Panc1 (cell line): Measurements from ENCODE around the gene SURF4.

ENCODE experiments used
- CTCF ChIP-seq: fragments of 450-650 bp; IDR thresholded peaks from 2 replicates; pipeline ENCODE4 v1.5.1; 2017; ENCODE audit warnings: mild to moderate bottlenecking
- POLR2AphosphoS5 ChIP-seq: IDR thresholded peaks from 2 replicates; pipeline ENCODE4 v1.6.1; 2012; ENCODE audit warnings: mild to moderate bottlenecking, low read depth, low read length, moderate library complexity
- SIN3A ChIP-seq: IDR thresholded peaks from 2 replicates; pipeline ENCODE4 v1.6.1; 2012; ENCODE audit warnings: low read depth, mild to moderate bottlenecking, low read length, moderate library complexity, borderline replicate concordance; ENCODE audit not compliant: insufficient read depth
- TCF7L2 ChIP-seq: IDR thresholded peaks from 2 replicates; pipeline ENCODE4 v1.6.1; 2011; ENCODE audit warnings: mild to moderate bottlenecking, low read depth, low read length, inconsistent platforms
- TF ChIP-seq, protein P1 (sequence below), 2 experiments: IDR thresholded peaks; 2 replicates each; pipeline ENCODE4 v1.6.1; 2011 to 2012; ENCODE audit warnings: low read depth in 2 of 2, control low read depth in 1 of 2, low read length in 1 of 2, mild to moderate bottlenecking in 1 of 2, moderate library complexity in 1 of 2; ENCODE audit not compliant: insufficient read depth in 1 of 2

DNA sequence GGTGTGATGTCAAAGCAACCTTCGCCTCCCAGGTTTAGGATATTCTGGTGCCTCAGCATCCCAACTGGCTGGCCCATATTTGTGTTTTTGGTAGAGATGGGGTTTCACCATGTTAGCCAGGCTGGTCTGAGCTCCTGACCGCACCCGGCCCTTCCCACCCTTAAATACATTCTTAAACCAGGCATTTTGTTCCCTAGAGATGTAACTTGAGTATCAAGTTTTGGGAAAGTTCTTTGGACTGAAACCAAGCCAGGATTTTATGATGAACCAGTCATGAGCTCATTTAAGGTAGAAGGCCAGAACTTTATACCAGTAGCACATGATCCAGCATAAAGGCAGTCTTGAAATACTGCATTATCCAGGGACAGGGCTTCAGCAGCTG, 24.3 kb downstream of the SURF4 start:
- no peak for TF ChIP-seq CTCF
- TF ChIP-seq, protein P1, sequence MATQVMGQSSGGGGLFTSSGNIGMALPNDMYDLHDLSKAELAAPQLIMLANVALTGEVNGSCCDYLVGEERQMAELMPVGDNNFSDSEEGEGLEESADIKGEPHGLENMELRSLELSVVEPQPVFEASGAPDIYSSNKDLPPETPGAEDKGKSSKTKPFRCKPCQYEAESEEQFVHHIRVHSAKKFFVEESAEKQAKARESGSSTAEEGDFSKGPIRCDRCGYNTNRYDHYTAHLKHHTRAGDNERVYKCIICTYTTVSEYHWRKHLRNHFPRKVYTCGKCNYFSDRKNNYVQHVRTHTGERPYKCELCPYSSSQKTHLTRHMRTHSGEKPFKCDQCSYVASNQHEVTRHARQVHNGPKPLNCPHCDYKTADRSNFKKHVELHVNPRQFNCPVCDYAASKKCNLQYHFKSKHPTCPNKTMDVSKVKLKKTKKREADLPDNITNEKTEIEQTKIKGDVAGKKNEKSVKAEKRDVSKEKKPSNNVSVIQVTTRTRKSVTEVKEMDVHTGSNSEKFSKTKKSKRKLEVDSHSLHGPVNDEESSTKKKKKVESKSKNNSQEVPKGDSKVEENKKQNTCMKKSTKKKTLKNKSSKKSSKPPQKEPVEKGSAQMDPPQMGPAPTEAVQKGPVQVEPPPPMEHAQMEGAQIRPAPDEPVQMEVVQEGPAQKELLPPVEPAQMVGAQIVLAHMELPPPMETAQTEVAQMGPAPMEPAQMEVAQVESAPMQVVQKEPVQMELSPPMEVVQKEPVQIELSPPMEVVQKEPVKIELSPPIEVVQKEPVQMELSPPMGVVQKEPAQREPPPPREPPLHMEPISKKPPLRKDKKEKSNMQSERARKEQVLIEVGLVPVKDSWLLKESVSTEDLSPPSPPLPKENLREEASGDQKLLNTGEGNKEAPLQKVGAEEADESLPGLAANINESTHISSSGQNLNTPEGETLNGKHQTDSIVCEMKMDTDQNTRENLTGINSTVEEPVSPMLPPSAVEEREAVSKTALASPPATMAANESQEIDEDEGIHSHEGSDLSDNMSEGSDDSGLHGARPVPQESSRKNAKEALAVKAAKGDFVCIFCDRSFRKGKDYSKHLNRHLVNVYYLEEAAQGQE (IDR thresholded peaks at IDR 0.05; ENCODE audit: insufficient read depth in 1 of 2, low read depth in 2 of 2, low read length in 1 of 2): no peak
- TF ChIP-seq POLR2AphosphoS5: no peak
- TF ChIP-seq SIN3A: no peak
- no peak for TF ChIP-seq TCF7L2
